CD14-positive monocyte (primary cell): ENCODE data around the gene SPINK14. TPM values are rescaled to one million over a fixed set of nuclear protein-coding genes. Genes with fewer than 3 reads are reported as not detected.

ENCODE experiments used
- DNase-seq, 3 donors: peaks; one replicate each; pipeline ENCODE4 v3.0.0-alpha.2; 2011 to 2022
- H2AFZ ChIP-seq: 2 replicates; pipeline ENCODE4 v1.6.0; 2012; ENCODE audit warnings: mild to moderate bottlenecking, low read depth, low read length, inconsistent platforms; ENCODE audit not compliant: insufficient read depth, poor library complexity, severe bottlenecking
- H3K27ac ChIP-seq, 2 donors: 1 replicate in 1 of 2; 2 replicates in 1 of 2; pipeline ENCODE4 v1.5.1; 2012 to 2013; ENCODE audit warnings: low read length in 2 of 2, control low read depth in 1 of 2, inconsistent platforms in 1 of 2, low read depth in 1 of 2, mild to moderate bottlenecking in 1 of 2
- H3K27me3 ChIP-seq, 2 donors: one replicate each; pipeline versions ENCODE4 v1.6.0 to v1.6.1; 2011 to 2013; ENCODE audit warnings: low read length in 2 of 2; ENCODE audit not compliant: control insufficient read depth in 2 of 2, insufficient read depth in 2 of 2
- H3K36me3 ChIP-seq, 2 donors: replicated peaks in 1 of 2; 1 replicate in 1 of 2; 2 replicates in 1 of 2; pipeline versions ENCODE4 v1.5.1 to v1.6.1; 2012 to 2013; ENCODE audit warnings: low read length in 2 of 2, control low read depth in 1 of 2, inconsistent platforms in 1 of 2, mild to moderate bottlenecking in 1 of 2; ENCODE audit not compliant: insufficient read depth in 2 of 2, control insufficient read depth in 1 of 2
- H3K4me1 ChIP-seq, 2 donors: 1 replicate in 1 of 2; 2 replicates in 1 of 2; pipeline versions ENCODE4 v1.5.1 to v1.6.1; 2012 to 2013; ENCODE audit warnings: low read length in 2 of 2, control low read depth in 1 of 2, inconsistent platforms in 1 of 2, mild to moderate bottlenecking in 1 of 2, moderate library complexity in 1 of 2; ENCODE audit not compliant: insufficient read depth in 2 of 2, control insufficient read depth in 1 of 2
- H3K4me2 ChIP-seq: replicated peaks from 2 replicates; pipeline ENCODE3; 2012; ENCODE audit warnings: low read length, moderate library complexity, mild to moderate bottlenecking; ENCODE audit not compliant: poor library complexity, severe bottlenecking; ENCODE audit errors: extremely low read depth
- H3K4me3 ChIP-seq, 3 experiments: fragments of 200-600 bp in 1 of 3; sonication (generic) in 1 of 3; replicated peaks in 1 of 3; 1 replicate in 2 of 3; 2 replicates in 1 of 3; pipeline ENCODE4 v1.5.1; 2011 to 2013; ENCODE audit warnings: low read length in 3 of 3, mild to moderate bottlenecking in 3 of 3, control low read depth in 2 of 3, low read depth in 2 of 3, inconsistent platforms in 1 of 3, moderate library complexity in 1 of 3
- H3K79me2 ChIP-seq: 2 replicates; pipeline ENCODE4 v1.6.0; 2012; ENCODE audit warnings: mild to moderate bottlenecking, control low read depth, inconsistent platforms, low read length, moderate library complexity; ENCODE audit not compliant: insufficient read depth
- H3K9ac ChIP-seq: 2 replicates; pipeline ENCODE4 v1.6.0; 2017; ENCODE audit warnings: low read length, mild to moderate bottlenecking; ENCODE audit not compliant: insufficient read depth, poor library complexity, severe bottlenecking
- H3K9me3 ChIP-seq, 2 donors: replicated peaks in 1 of 2; 1 replicate in 1 of 2; 2 replicates in 1 of 2; pipeline versions ENCODE4 v1.5.1 to v1.6.1; 2012 to 2013; ENCODE audit warnings: low read length in 2 of 2, control low read depth in 1 of 2; ENCODE audit not compliant: control insufficient read depth in 1 of 2, insufficient read depth in 1 of 2
- H4K20me1 ChIP-seq: 2 replicates; pipeline ENCODE4 v1.6.0; 2012; ENCODE audit warnings: mild to moderate bottlenecking, low read length, control low read depth, moderate library complexity; ENCODE audit not compliant: insufficient read depth
- H3K27ac Mint-ChIP-seq, 7 donors: one replicate each; pipeline ENCODE4 v1.8.0; 2020; ENCODE audit warnings: mild to moderate bottlenecking in 7 of 7, mixed read lengths in 7 of 7, moderate library complexity in 6 of 7, inconsistent platforms in 2 of 7
- H3K27me3 Mint-ChIP-seq, 3 donors: one replicate each; pipeline ENCODE4 v1.8.0; 2021 to 2022; ENCODE audit warnings: low read depth in 3 of 3, mild to moderate bottlenecking in 3 of 3, mixed read lengths in 3 of 3, moderate library complexity in 3 of 3, inconsistent platforms in 1 of 3
- H3K36me3 Mint-ChIP-seq, 2 donors: one replicate each; pipeline ENCODE4 v1.8.0; 2020; ENCODE audit warnings: mixed read lengths in 2 of 2, inconsistent platforms in 1 of 2, mild to moderate bottlenecking in 1 of 2
- H3K4me1 Mint-ChIP-seq: one replicate; pipeline ENCODE4 v1.8.0; 2020; ENCODE audit warnings: mild to moderate bottlenecking, mixed read lengths
- H3K4me3 Mint-ChIP-seq, 2 donors: one replicate each; pipeline ENCODE4 v1.8.0; 2020; ENCODE audit warnings: mild to moderate bottlenecking in 2 of 2, mixed read lengths in 2 of 2, moderate library complexity in 1 of 2
- H3K9me3 Mint-ChIP-seq, 7 donors: one replicate each; pipeline ENCODE4 v1.8.0; 2020 to 2022; ENCODE audit warnings: mixed read lengths in 7 of 7, mild to moderate bottlenecking in 6 of 7, moderate library complexity in 6 of 7, inconsistent platforms in 2 of 7
- CTCF ChIP-seq: fragments of 200-600 bp; IDR thresholded peaks from one replicate; pipeline ENCODE4 v1.8.0; 2022; ENCODE audit warnings: antibody characterized with exemption, mild to moderate bottlenecking
- WGBS: methylation state at CpG from one replicate; pipeline ENCODE4 v1.1.5; 2013; ENCODE audit warnings: missing lambda C conversion rate; ENCODE audit not compliant: insufficient coverage; 5-methylcytosine and 5-hydroxymethylcytosine counted together
- intact Hi-C, 2 donors: fragments of 100-400 bp; cut with micrococcal nuclease; formaldehyde crosslinking; loops; one replicate each; pipeline versions ENCODE4 v1.15.0 to v1.15.1; 2023
- polyA plus RNA-seq, 3 donors: library from polyadenylated mRNA; depleted of rRNA in 1 of 3; unstranded in 2 of 3; stranded (reverse) in 1 of 3; fragments of 300-500 nt in 2 of 3; fragments of >200 nt in 1 of 3; fragmentation: Illumina TruSeq in 2 of 3; gene quantifications; 1 replicate in 2 of 3; 2 replicates in 1 of 3; pipeline ENCODE4 v1.2.3, GENCODE V29; 2012 to 2021

SPINK14 gene
- polyA plus RNA-seq, 3 donors = not detected

GRCh38 chr5:148152781-148153180 lies 15.6 kb upstream of the SPINK14 start:
- Histone ChIP-seq H3K4me1 (no peaks in the 10 kb centered on the region), H4K20me1 (no peaks in the 10 kb centered on the region), H3K4me2 (no peak overlapping the region), H3K4me3 (no peak overlapping the region), H3K79me2 (no peaks in the 10 kb centered on the region), H3K9me3 (no peaks in the 10 kb centered on the region), H3K36me3 (no peaks in the 10 kb centered on the region), H3K27ac (no peak overlapping the region), H3K27me3 (no peaks in the 10 kb centered on the region), H2AFZ (no peak overlapping the region), H3K9ac (no peak overlapping the region)
- intact Hi-C loops = no loop called here
- Mint-ChIP-seq H3K27me3 (peaks cover 0 to 5% (median 3%) of the 10 kb centered on the region in 3 donors), H3K27ac (no peak overlapping the region), H3K36me3 (no peaks in the 10 kb centered on the region), H3K9me3 (peaks cover 0 to 10% (median 2%) of the 10 kb centered on the region in 7 donors), H3K4me1 (no peaks in the 10 kb centered on the region), H3K4me3 (no peak overlapping the region)
- TF ChIP-seq CTCF = no peak
- no peak for DNase-seq

- no peak for DNase-seq
- Mint-ChIP-seq H3K9me3 (peaks cover 0 to 12% (median 2%) of the 10 kb centered on the region in 7 donors), H3K36me3 (no peaks in the 10 kb centered on the region), H3K4me3 (no peak overlapping the region), H3K4me1 (no peaks in the 10 kb centered on the region), H3K27ac (no peak overlapping the region), H3K27me3 (peaks cover 0 to 5% (median 3%) of the 10 kb centered on the region in 3 donors)
- Histone ChIP-seq H3K4me2 (no peak overlapping the region), H4K20me1 (no peaks in the 10 kb centered on the region), H3K9ac (no peak overlapping the region), H3K27ac (no peak overlapping the region), H3K4me1 (no peaks in the 10 kb centered on the region), H3K79me2 (no peaks in the 10 kb centered on the region), H2AFZ (no peak overlapping the region), H3K4me3 (no peak overlapping the region), H3K27me3 (no peaks in the 10 kb centered on the region), H3K9me3 (no peaks in the 10 kb centered on the region), H3K36me3 (no peaks in the 10 kb centered on the region)
- intact Hi-C loops = no loop called here
- WGBS = 100% methylated on average over 1 of the region's 1 CpG
- no peak for TF ChIP-seq CTCF
These were observed 11.7 kb upstream of the SPINK14 start for GRCh38 chr5:148156609-148157008.
